Sigmoid colon (tissue), 7 donors: ENCODE measurements around the gene VPS33A. TPM values are rescaled to one million over a fixed set of nuclear protein-coding genes. Genes with fewer than 3 reads are reported as not detected.

ENCODE experiments used
- DNase-seq: peaks from one replicate; pipeline ENCODE4 v3.0.0-alpha.2; 2019
- H3K27ac ChIP-seq, 4 donors: fragments of 200-600 bp; sonication (generic); one replicate each; pipeline ENCODE4 v1.5.1; 2016 to 2019; ENCODE audit warnings: mild to moderate bottlenecking in 1 of 4
- H3K27me3 ChIP-seq, 3 donors: fragments of 200-600 bp; sonication (generic); one replicate each; pipeline ENCODE4 v1.5.1; 2019; ENCODE audit warnings: mild to moderate bottlenecking in 1 of 3
- H3K36me3 ChIP-seq, 4 donors: fragments of 200-600 bp; sonication (generic); one replicate each; pipeline ENCODE4 v1.5.1; 2016 to 2019
- H3K4me1 ChIP-seq, 4 donors: fragments of 200-600 bp; sonication (generic); one replicate each; pipeline ENCODE4 v1.5.1; 2017 to 2019
- H3K4me3 ChIP-seq, 4 donors: fragments of 200-600 bp; sonication (generic); one replicate each; pipeline ENCODE4 v1.5.1; 2017 to 2019; ENCODE audit warnings: mild to moderate bottlenecking in 2 of 4, moderate library complexity in 1 of 4
- H3K9me3 ChIP-seq, 4 donors: fragments of 200-600 bp in 3 of 4; sonication (generic) in 3 of 4; one replicate each; pipeline versions ENCODE4 v1.5.1 to v1.6.1; 2013 to 2019
- EP300 ChIP-seq, 4 donors: sonication (generic); formaldehyde crosslinking; IDR thresholded peaks; one replicate each; pipeline ENCODE4 v1.6.1; 2017; ENCODE audit warnings: antibody characterized with exemption in 4 of 4
- POLR2A ChIP-seq, 2 donors: fragments of 450-650 bp; IDR thresholded peaks; one replicate each; pipeline ENCODE4 v1.6.1; 2016; ENCODE audit warnings: antibody characterized with exemption in 2 of 2, mild to moderate bottlenecking in 2 of 2, moderate library complexity in 2 of 2
- POLR2AphosphoS5 ChIP-seq, 4 donors: sonication (generic); formaldehyde crosslinking; IDR thresholded peaks; one replicate each; pipeline ENCODE4 v1.6.1; 2017; ENCODE audit warnings: antibody characterized with exemption in 4 of 4
- WGBS, 2 donors: extraction: QIAGEN DNeasy Blood & Tissue Kit; methylation state at CpG; one replicate each; pipeline ENCODE4 v1.1.7; 2013; 5-methylcytosine and 5-hydroxymethylcytosine counted together
- intact Hi-C: fragments of 100-400 bp; cut with DNase I; formaldehyde crosslinking; loops from one replicate; pipeline ENCODE4 v1.15.1; 2023
- polyA plus RNA-seq, 3 donors: library from polyadenylated mRNA; stranded (reverse); fragments of 200-250 nt; gene quantifications; one replicate each; pipeline ENCODE4 v1.2.3, GENCODE V29; 2013
- total RNA-seq, 4 donors: library from RNA; depleted of rRNA; stranded (reverse); fragments of >200 nt; gene quantifications; one replicate each; pipeline ENCODE4 v1.1.0, GENCODE V29; 2016
- TF ChIP-seq, protein P1 (sequence below), 4 experiments: fragments of 450-650 bp in 3 of 4; fragments of 200-600 bp in 1 of 4; IDR thresholded peaks; one replicate each; pipeline ENCODE4 v1.5.1; 2016 to 2019; ENCODE audit warnings: antibody characterized with exemption in 4 of 4, mild to moderate bottlenecking in 3 of 4, moderate library complexity in 2 of 4
- donor health status: healthy with polysubstance abuse.
- donor health status: Bipolar disorder and iron deficiency.
- donor health status: healthy.

The VPS33A gene
- total and polyA plus RNA-seq, 7 donors = 9.6 to 17.8 (median 15.1) TPM

- WGBS, 2 donors = 87 to 90% methylated on average over 10 of the region's 10 CpGs
- peaks cover 0 to 11% (median 5%) of the 10 kb centered on the region in 4 donors for H3K4me1 ChIP-seq
- no peaks in the 10 kb centered on the region for H3K27me3 ChIP-seq
- DNase-seq = no peak
- no peak for TF ChIP-seq EP300 (IDR thresholded peaks at IDR 0.05)
- TF ChIP-seq, protein P1, sequence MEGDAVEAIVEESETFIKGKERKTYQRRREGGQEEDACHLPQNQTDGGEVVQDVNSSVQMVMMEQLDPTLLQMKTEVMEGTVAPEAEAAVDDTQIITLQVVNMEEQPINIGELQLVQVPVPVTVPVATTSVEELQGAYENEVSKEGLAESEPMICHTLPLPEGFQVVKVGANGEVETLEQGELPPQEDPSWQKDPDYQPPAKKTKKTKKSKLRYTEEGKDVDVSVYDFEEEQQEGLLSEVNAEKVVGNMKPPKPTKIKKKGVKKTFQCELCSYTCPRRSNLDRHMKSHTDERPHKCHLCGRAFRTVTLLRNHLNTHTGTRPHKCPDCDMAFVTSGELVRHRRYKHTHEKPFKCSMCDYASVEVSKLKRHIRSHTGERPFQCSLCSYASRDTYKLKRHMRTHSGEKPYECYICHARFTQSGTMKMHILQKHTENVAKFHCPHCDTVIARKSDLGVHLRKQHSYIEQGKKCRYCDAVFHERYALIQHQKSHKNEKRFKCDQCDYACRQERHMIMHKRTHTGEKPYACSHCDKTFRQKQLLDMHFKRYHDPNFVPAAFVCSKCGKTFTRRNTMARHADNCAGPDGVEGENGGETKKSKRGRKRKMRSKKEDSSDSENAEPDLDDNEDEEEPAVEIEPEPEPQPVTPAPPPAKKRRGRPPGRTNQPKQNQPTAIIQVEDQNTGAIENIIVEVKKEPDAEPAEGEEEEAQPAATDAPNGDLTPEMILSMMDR (IDR thresholded peaks at IDR 0.05) = no peak
- no peak for TF ChIP-seq POLR2A (IDR thresholded peaks at IDR 0.05)
- no peaks in the 10 kb centered on the region for H3K36me3 ChIP-seq
- H3K27ac ChIP-seq = no peak overlapping the region
- no peaks in the 10 kb centered on the region for H3K9me3 ChIP-seq
- intact Hi-C loops = loop anchor here (10.0 kb wide), 1 partner anchor 151 kb away; no protein-coding TSS in a partner anchor
- H3K4me3 ChIP-seq = no peak overlapping the region
Measured at GRCh38 chr12:122185494-122186082, 80.7 kb downstream of the VPS33A start.

DNA sequence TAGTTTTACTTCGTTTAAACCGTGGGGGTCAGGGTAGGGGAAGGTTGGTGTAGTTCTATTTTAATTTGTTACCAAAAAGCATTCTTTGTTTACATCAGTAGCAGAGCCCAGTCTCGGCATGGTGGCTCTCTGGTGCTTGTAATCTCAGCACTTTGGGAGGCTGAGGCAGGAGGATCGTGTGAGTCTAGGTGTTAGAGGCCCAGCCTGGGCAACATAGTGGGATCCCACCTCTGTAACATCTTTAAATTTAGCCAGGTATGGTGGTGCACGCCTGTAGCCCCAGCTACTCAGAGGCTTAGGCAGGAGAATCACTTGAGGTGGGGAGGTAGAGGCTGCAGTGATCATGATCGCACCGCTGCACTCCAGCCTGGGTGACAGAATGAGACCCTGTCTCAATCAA, 81.2 kb downstream of the VPS33A start:
- WGBS, 2 donors = 90 to 92% methylated on average over 7 of the region's 7 CpGs

DNA sequence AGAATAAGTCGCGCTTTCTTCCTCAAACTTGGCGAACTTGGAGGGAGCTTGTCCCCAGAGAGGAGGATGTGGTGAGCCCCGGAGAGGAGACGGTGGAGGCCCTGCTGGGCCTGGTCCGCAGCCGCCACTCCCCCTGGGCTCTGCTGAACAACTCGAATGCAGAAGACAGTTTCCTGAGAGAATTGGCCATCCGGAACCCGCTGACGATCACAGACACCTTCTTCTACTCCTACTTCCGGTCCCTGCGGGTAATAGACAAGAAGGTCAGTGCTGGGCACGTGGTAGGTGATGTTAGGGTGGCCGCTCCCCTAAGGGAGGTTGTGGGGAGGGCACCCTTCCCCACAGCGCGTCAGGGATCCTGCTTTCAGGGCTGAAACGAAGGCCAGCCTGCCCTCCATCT, 81.8 kb downstream of the VPS33A start:
- WGBS, 2 donors = 60 to 86% methylated on average over 18 of the region's 18 CpGs
- Histone ChIP-seq H3K36me3 (no peaks in the 10 kb centered on the region), H3K9me3 (no peaks in the 10 kb centered on the region), H3K27me3 (no peaks in the 10 kb centered on the region), H3K4me1 (peaks cover 0 to 11% (median 5%) of the 10 kb centered on the region in 4 donors), H3K27ac (no peak overlapping the region), H3K4me3 (no peak overlapping the region)
- intact Hi-C loops = loop anchor here (10.0 kb wide), 1 partner anchor 150 kb away; no protein-coding TSS in a partner anchor
- DNase-seq = no peak
- TF ChIP-seq POLR2A (IDR thresholded peaks at IDR 0.05) = no peak
- no peak for TF ChIP-seq POLR2AphosphoS5 (IDR thresholded peaks at IDR 0.05)
- no peak for TF ChIP-seq EP300 (IDR thresholded peaks at IDR 0.05)
- TF ChIP-seq, protein P1 (IDR thresholded peaks at IDR 0.05) = no peak

More for the DNA sequence above, 81.2 kb downstream of the VPS33A start:
- H3K9me3 ChIP-seq = no peaks in the 10 kb centered on the region
- intact Hi-C loops = loop anchor here (10.0 kb wide), 1 partner anchor 150 kb away; no protein-coding TSS in a partner anchor
- H3K4me3 ChIP-seq = no peak overlapping the region
- no peak for DNase-seq
- H3K4me1 ChIP-seq = peaks cover 0 to 11% (median 5%) of the 10 kb centered on the region in 4 donors
- TF ChIP-seq POLR2AphosphoS5 (IDR thresholded peaks at IDR 0.05) (no peak), EP300 (IDR thresholded peaks at IDR 0.05) (no peak), POLR2A (IDR thresholded peaks at IDR 0.05) (no peak)
- TF ChIP-seq, protein P1 (IDR thresholded peaks at IDR 0.05) = no peak
- H3K36me3 ChIP-seq = no peaks in the 10 kb centered on the region
- H3K27me3 ChIP-seq = no peaks in the 10 kb centered on the region
- no peak overlapping the region for H3K27ac ChIP-seq

DNA sequence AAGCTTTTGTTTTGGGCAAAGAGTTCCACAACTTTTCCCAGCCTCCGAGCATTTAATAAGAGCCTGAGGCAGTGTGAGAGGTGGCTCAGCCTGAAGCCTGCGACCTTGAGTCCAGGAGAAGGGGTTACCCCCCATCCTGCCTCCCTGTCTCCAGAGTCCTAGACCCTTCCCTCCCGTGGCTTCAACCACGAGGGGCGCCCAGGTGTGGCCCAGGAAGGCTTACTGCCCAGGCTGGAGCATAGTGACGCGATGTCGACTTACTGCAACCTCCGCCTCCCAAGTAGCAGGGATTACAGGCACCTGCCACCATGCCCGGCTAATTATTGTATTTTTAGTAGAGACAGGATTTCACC, 82.7 kb downstream of the VPS33A start:
- DNase-seq = no peak
- no peaks in the 10 kb centered on the region for H3K36me3 ChIP-seq
- no peak for TF ChIP-seq POLR2A (IDR thresholded peaks at IDR 0.05)
- no peak for TF ChIP-seq POLR2AphosphoS5 (IDR thresholded peaks at IDR 0.05)
- TF ChIP-seq, protein P1 (IDR thresholded peaks at IDR 0.05) = no peak
- no peak for TF ChIP-seq EP300 (IDR thresholded peaks at IDR 0.05)
- intact Hi-C loops = loop anchor here (10.0 kb wide), 1 partner anchor 149 kb away; no protein-coding TSS in a partner anchor
- 72 to 85% methylated on average over 10 of the region's 10 CpGs for WGBS, 2 donors
- H3K27me3 ChIP-seq = no peaks in the 10 kb centered on the region
- peak overlapping the region; percentile 25 to 63 (median 52) for H3K4me3 ChIP-seq
- peaks cover 0 to 11% (median 5%) of the 10 kb centered on the region in 4 donors for H3K4me1 ChIP-seq
- peak overlapping the region in 1 of 4 donors; percentile 22 for H3K27ac ChIP-seq
- no peaks in the 10 kb centered on the region for H3K9me3 ChIP-seq
